Measurements from ENCODE around the gene NDUFB5.

Gene NDUFB5

DNA sequence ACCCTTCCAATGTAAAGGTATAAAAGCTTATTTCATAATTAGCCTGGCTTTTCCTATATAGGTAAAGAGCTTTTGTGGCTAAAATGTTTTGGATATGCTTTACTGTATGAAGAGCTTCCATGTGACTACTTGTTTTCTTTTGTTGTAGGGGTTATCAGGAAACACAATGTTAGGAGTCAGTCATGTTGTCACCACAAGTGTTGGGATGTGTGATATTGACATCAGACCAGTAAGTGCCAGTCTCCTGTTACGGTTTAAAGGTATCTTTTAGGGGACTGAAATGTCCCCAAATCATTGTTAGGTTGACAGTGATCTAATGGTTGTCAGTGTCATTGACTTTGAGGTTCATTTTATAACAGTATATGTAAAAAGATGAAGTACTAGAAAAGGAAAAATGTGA, 23.6 kb upstream of the NDUFB5 start:
- H3K27ac ChIP-seq: no peak overlapping the region
- TF ChIP-seq, protein P1, sequence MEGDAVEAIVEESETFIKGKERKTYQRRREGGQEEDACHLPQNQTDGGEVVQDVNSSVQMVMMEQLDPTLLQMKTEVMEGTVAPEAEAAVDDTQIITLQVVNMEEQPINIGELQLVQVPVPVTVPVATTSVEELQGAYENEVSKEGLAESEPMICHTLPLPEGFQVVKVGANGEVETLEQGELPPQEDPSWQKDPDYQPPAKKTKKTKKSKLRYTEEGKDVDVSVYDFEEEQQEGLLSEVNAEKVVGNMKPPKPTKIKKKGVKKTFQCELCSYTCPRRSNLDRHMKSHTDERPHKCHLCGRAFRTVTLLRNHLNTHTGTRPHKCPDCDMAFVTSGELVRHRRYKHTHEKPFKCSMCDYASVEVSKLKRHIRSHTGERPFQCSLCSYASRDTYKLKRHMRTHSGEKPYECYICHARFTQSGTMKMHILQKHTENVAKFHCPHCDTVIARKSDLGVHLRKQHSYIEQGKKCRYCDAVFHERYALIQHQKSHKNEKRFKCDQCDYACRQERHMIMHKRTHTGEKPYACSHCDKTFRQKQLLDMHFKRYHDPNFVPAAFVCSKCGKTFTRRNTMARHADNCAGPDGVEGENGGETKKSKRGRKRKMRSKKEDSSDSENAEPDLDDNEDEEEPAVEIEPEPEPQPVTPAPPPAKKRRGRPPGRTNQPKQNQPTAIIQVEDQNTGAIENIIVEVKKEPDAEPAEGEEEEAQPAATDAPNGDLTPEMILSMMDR (IDR thresholded peaks at IDR 0.05): no peak

GRCh38 chr3:179589143-179589542, 15.5 kb upstream of the NDUFB5 start:
- no peak for DNase-seq (ENCODE audit: low spot score)
- H3K27ac ChIP-seq: no peak overlapping the region
- H3K4me3 ChIP-seq: no peak overlapping the region
- TF ChIP-seq, protein P1 (IDR thresholded peaks at IDR 0.05): no peak

More for the DNA sequence above, 23.6 kb upstream of the NDUFB5 start:
- no peak for DNase-seq (ENCODE audit: low spot score)
- no peak overlapping the region for H3K4me3 ChIP-seq

DNA sequence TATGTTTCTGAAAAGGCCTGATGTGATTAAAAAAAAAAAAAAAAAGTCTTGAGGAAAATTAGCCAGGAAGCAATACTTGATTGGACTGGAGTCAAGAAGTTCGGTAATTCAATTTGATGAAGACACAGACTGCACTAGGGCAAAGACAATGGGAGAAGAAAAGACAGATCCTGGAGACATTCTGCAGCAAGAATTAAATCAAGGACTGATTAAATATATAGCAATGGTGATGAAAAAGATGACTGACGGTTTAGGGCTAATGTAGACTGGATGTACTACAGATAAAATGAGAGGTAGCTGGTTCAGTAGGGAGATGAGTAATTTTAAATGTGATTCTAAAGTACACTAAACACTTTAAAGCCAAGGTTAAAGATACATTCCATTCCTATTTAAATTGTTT, 13.9 kb upstream of the NDUFB5 start:
- H3K27ac ChIP-seq: peak overlapping the region in 1 of 2 donors; percentile 20
- TF ChIP-seq, protein P1 (IDR thresholded peaks at IDR 0.05): no peak
- no peak overlapping the region for H3K4me3 ChIP-seq
- DNase-seq (ENCODE audit: low spot score): no peak

- Histone ChIP-seq H3K4me3 (no peak overlapping the region), H3K27ac (peak overlapping the region in 1 of 2 donors; percentile 20)
- TF ChIP-seq, protein P1 (IDR thresholded peaks at IDR 0.05): no peak
- no peak for DNase-seq (ENCODE audit: low spot score)
These were observed 13.3 kb upstream of the NDUFB5 start for GRCh38 chr3:179591313-179591712.

GRCh38 chr3:179599531-179599930, 5.1 kb upstream of the NDUFB5 start:
- DNase-seq (ENCODE audit: low spot score): no peak
- no peak overlapping the region for H3K27ac ChIP-seq
- no peak overlapping the region for H3K4me3 ChIP-seq
- TF ChIP-seq, protein P1 (IDR thresholded peaks at IDR 0.05): no peak

DNA sequence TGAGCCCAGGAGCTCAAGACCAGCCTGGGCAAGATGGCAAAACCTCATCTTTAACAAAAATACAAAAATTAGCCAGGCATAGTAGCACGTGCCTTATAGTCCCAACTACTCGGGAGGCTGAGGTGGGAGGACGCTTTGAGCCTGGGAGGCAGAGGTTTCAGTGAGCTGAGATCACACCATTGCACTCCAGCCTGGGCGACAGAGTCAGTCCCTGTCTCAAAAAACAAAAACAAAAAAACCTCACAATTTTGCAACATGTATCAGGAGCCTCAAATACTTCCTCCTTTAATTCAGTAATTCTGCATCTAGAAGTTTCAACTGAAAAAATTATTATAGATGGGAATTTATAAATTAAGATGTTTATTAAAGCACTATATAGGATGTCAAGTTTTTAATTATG, 1.3 kb upstream of the NDUFB5 start:
- H3K27ac ChIP-seq: no peak overlapping the region
- H3K4me3 ChIP-seq: peak overlapping the region; percentile 94
- TF ChIP-seq, protein P1 (IDR thresholded peaks at IDR 0.05): no peak
- DNase-seq (ENCODE audit: low spot score): no peak

DNA sequence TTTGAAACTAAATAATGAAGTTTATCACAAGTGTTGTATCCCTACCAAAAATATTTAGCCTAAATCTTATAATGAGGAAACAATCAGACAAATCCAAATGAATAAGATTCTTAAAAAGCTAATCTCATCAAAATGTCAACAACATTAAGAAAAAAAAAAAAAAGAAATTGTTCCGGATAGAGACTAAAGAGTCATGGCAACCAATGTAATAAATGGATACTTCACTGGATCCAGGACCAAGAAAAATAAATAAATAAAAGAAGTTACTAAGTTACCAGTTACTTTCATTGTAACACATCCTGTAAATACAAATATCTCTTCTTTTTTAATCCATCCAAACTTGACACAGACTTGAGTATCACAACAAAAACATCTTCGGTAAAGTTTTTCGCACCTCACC, 763 bp upstream of the NDUFB5 start:
- Histone ChIP-seq H3K27ac (peak overlapping the region; percentile 25 to 94), H3K4me3 (peak overlapping the region; percentile 94)
- DNase-seq (ENCODE audit: low spot score): no peak
- TF ChIP-seq, protein P1 (IDR thresholded peaks at IDR 0.05): no peak
